ENCODE data around the gene TBCD.

The TBCD gene

GRCh38 chr17:82816358-82816757, 64.5 kb downstream of the TBCD start:
- Histone ChIP-seq H3K79me2 (ENCODE audit: low read length) (no peaks in the 10 kb centered on the region), H3K4me1 (ENCODE audit: low read length) (no peaks in the 10 kb centered on the region), H3K4me2 (ENCODE audit: low read depth, low read length) (no peak overlapping the region), H3F3A (ENCODE audit: insufficient read depth, low read length) (no peaks in the 10 kb centered on the region), H4K20me1 (ENCODE audit: insufficient read depth, low read length) (no peaks in the 10 kb centered on the region), H3K9ac (ENCODE audit: low read length) (no peak overlapping the region), H3K36me3 (replicated peaks; ENCODE audit: insufficient read depth, low read length) (no peaks in the 10 kb centered on the region), H3K9me3 (replicated peaks; ENCODE audit: insufficient read depth, low read length) (no peaks in the 10 kb centered on the region), H3K9me2 (replicated peaks; ENCODE audit: insufficient read depth, low read length) (no peaks in the 10 kb centered on the region), H3K27me3 (replicated peaks; ENCODE audit: insufficient read depth, low read length) (no peaks in the 10 kb centered on the region), H2AFZ (ENCODE audit: low read length) (no peak overlapping the region), H3K4me3 (ENCODE audit: low read length) (no peak overlapping the region), H3K27ac (ENCODE audit: low read length) (no peak overlapping the region)
- DNase-seq, result no peak
- no peak for TF ChIP-seq EZH2 (optimal IDR thresholded peaks at IDR 0.05; ENCODE audit: low read depth, low read length)
- TF ChIP-seq CTCF (IDR thresholded peaks at IDR 0.05; ENCODE audit: low read length), result no peak
- no peak for TF ChIP-seq EZH2phosphoT487 (IDR thresholded peaks at IDR 0.05; ENCODE audit: low read length)

- Histone ChIP-seq H3K36me3 (replicated peaks; ENCODE audit: insufficient read depth, low read length) (no peaks in the 10 kb centered on the region), H4K20me1 (ENCODE audit: insufficient read depth, low read length) (no peaks in the 10 kb centered on the region), H3K4me3 (ENCODE audit: low read length) (no peak overlapping the region), H3K9me2 (replicated peaks; ENCODE audit: insufficient read depth, low read length) (no peaks in the 10 kb centered on the region), H3K9me3 (replicated peaks; ENCODE audit: insufficient read depth, low read length) (no peaks in the 10 kb centered on the region), H3K9ac (ENCODE audit: low read length) (no peak overlapping the region), H3K27me3 (replicated peaks; ENCODE audit: insufficient read depth, low read length) (no peaks in the 10 kb centered on the region), H3K4me2 (ENCODE audit: low read depth, low read length) (no peak overlapping the region), H2AFZ (ENCODE audit: low read length) (no peak overlapping the region), H3K4me1 (ENCODE audit: low read length) (no peaks in the 10 kb centered on the region), H3K27ac (ENCODE audit: low read length) (no peak overlapping the region), H3K79me2 (ENCODE audit: low read length) (no peaks in the 10 kb centered on the region), H3F3A (ENCODE audit: insufficient read depth, low read length) (no peaks in the 10 kb centered on the region)
- no peak for DNase-seq
- TF ChIP-seq EZH2 (optimal IDR thresholded peaks at IDR 0.05; ENCODE audit: low read depth, low read length) (no peak), CTCF (IDR thresholded peaks at IDR 0.05; ENCODE audit: low read length) (no peak), EZH2phosphoT487 (IDR thresholded peaks at IDR 0.05; ENCODE audit: low read length) (no peak)
Measured at GRCh38 chr17:82817947-82818346, 66.1 kb downstream of the TBCD start.

- H3F3A ChIP-seq (ENCODE audit: insufficient read depth, low read length), result no peaks in the 10 kb centered on the region
- H3K9me2 ChIP-seq (replicated peaks; ENCODE audit: insufficient read depth, low read length), result no peaks in the 10 kb centered on the region
- no peak overlapping the region for H3K9ac ChIP-seq (ENCODE audit: low read length)
- H3K79me2 ChIP-seq (ENCODE audit: low read length), result no peaks in the 10 kb centered on the region
- TF ChIP-seq EZH2phosphoT487 (IDR thresholded peaks at IDR 0.05; ENCODE audit: low read length), result no peak
- TF ChIP-seq CTCF (IDR thresholded peaks at IDR 0.05; ENCODE audit: low read length), result no peak
- no peak for TF ChIP-seq EZH2 (optimal IDR thresholded peaks at IDR 0.05; ENCODE audit: low read depth, low read length)
- no peak overlapping the region for H2AFZ ChIP-seq (ENCODE audit: low read length)
- no peak overlapping the region for H3K4me2 ChIP-seq (ENCODE audit: low read depth, low read length)
- H3K36me3 ChIP-seq (replicated peaks; ENCODE audit: insufficient read depth, low read length), result no peaks in the 10 kb centered on the region
- no peaks in the 10 kb centered on the region for H3K4me1 ChIP-seq (ENCODE audit: low read length)
- H3K27me3 ChIP-seq (replicated peaks; ENCODE audit: insufficient read depth, low read length), result no peaks in the 10 kb centered on the region
- no peak overlapping the region for H3K4me3 ChIP-seq (ENCODE audit: low read length)
- no peak for DNase-seq
- no peaks in the 10 kb centered on the region for H3K9me3 ChIP-seq (replicated peaks; ENCODE audit: insufficient read depth, low read length)
- no peaks in the 10 kb centered on the region for H4K20me1 ChIP-seq (ENCODE audit: insufficient read depth, low read length)
- no peak overlapping the region for H3K27ac ChIP-seq (ENCODE audit: low read length)
Measured at GRCh38 chr17:82820278-82821251, 68.7 kb downstream of the TBCD start.
